Naive B cell (primary cell): ENCODE results near the gene CATSPER4. TPM values are rescaled to one million over a fixed set of nuclear protein-coding genes. Genes with fewer than 3 reads are reported as not detected.

Source experiments
- ATAC-seq, 2 donors: fragments of 150-1000 bp; cut with Tn5 transposase; 2 replicates each; pipeline ENCODE4 v1.10.0; 2021; ENCODE audit warnings: low read depth in 2 of 2, mild to moderate bottlenecking in 2 of 2, moderate library complexity in 2 of 2
- DNase-seq: peaks from one replicate; pipeline ENCODE4 v3.0.0; 2022
- H3K27ac Mint-ChIP-seq, 6 donors: one replicate each; pipeline ENCODE4 v1.8.0; 2020 to 2022; ENCODE audit warnings: mild to moderate bottlenecking in 6 of 6, mixed read lengths in 6 of 6, moderate library complexity in 5 of 6, inconsistent platforms in 2 of 6
- H3K27me3 Mint-ChIP-seq, 3 donors: one replicate each; pipeline ENCODE4 v1.8.0; 2021 to 2022; ENCODE audit warnings: mixed read lengths in 3 of 3, mild to moderate bottlenecking in 1 of 3
- H3K36me3 Mint-ChIP-seq, 2 donors: one replicate each; pipeline ENCODE4 v1.8.0; 2020 to 2022; ENCODE audit warnings: mixed read lengths in 2 of 2, inconsistent platforms in 1 of 2, mild to moderate bottlenecking in 1 of 2
- H3K4me1 Mint-ChIP-seq, 3 donors: one replicate each; pipeline ENCODE4 v1.8.0; 2020 to 2022; ENCODE audit warnings: mixed read lengths in 3 of 3, inconsistent platforms in 1 of 3, mild to moderate bottlenecking in 1 of 3, moderate library complexity in 1 of 3
- H3K4me3 Mint-ChIP-seq, 8 donors: one replicate each; pipeline ENCODE4 v1.8.0; 2020 to 2022; ENCODE audit warnings: mild to moderate bottlenecking in 8 of 8, mixed read lengths in 8 of 8, moderate library complexity in 8 of 8, inconsistent platforms in 2 of 8
- H3K9me3 Mint-ChIP-seq, 7 donors: one replicate each; pipeline ENCODE4 v1.8.0; 2020 to 2022; ENCODE audit warnings: mixed read lengths in 7 of 7, mild to moderate bottlenecking in 5 of 7, inconsistent platforms in 2 of 7, moderate library complexity in 1 of 7
- polyA plus RNA-seq, 6 donors: library from polyadenylated mRNA; unstranded; fragments of 300-500 nt; fragmentation: Illumina TruSeq; gene quantifications; one replicate each; pipeline ENCODE4 v1.2.3, GENCODE V29; 2021; ENCODE audit warnings: low read depth in 6 of 6

CATSPER4 gene
- polyA plus RNA-seq, 6 donors from 2014 or later: not detected

GRCh38 chr1:26159743-26160039, 30.7 kb upstream of the CATSPER4 start:
- Mint-ChIP-seq H3K27ac (no peak overlapping the region), H3K4me3 (no peak overlapping the region), H3K27me3 (peaks cover 26 to 83% (median 52%) of the 10 kb centered on the region in 3 donors), H3K36me3 (no peaks in the 10 kb centered on the region), H3K4me1 (peaks cover 12 to 16% (median 14%) of the 10 kb centered on the region in 3 donors), H3K9me3 (no peaks in the 10 kb centered on the region)
- ATAC-seq: no peak
- no peak for DNase-seq

DNA sequence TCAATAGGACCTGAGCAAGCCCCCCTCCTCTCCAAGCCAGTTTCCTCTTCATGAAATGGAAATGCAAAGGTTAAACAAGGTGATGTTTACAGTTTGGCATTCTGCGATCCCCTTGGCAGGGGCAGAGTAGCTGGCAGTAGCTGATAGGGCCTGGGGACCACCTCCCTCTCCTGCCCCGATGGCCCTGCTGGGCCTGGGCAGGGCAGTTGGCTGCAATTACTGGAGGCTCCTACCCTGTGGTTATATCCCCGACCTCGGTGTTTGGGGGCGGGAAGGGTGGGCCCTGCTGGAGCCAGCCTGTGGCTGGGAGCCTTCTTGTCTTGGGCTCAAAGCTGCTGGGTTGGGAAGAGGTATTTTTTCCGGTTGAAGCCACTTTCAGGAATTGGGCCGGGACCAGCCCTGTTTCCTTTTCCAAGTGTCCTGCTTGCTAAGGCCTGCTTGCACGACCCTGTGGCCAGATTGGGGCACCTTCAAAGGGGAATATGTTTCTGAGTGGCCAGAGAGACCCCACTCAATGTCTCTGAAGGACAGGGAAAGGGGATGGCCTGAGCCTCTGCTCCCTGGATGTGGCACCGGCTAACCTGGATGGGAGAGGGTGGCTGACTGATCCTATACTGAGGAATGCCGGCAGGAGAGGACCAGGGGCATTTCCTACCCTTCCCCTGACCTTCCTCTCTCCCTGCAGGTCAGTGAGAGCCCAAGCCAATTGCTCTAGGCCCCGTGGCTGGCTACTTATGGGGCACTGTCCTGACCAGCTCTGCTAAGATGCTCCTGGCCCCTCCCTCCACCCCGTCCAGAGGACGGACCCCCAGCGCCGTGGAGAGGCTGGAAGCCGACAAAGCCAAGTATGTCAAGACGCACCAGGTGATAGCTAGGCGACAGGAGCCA, 29.6 kb upstream of the CATSPER4 start:
- no peaks in the 10 kb centered on the region for H3K36me3 Mint-ChIP-seq
- DNase-seq (no peak), ATAC-seq (no peak)
- H3K4me1 Mint-ChIP-seq: peaks cover 10 to 19% (median 11%) of the 10 kb centered on the region in 3 donors
- H3K4me3 Mint-ChIP-seq: peak overlapping the region in 5 of 8 donors; percentile 42 to 63 (median 61)
- peaks cover 18 to 79% (median 41%) of the 10 kb centered on the region in 3 donors for H3K27me3 Mint-ChIP-seq
- H3K9me3 Mint-ChIP-seq: no peaks in the 10 kb centered on the region
- no peak overlapping the region for H3K27ac Mint-ChIP-seq

DNA sequence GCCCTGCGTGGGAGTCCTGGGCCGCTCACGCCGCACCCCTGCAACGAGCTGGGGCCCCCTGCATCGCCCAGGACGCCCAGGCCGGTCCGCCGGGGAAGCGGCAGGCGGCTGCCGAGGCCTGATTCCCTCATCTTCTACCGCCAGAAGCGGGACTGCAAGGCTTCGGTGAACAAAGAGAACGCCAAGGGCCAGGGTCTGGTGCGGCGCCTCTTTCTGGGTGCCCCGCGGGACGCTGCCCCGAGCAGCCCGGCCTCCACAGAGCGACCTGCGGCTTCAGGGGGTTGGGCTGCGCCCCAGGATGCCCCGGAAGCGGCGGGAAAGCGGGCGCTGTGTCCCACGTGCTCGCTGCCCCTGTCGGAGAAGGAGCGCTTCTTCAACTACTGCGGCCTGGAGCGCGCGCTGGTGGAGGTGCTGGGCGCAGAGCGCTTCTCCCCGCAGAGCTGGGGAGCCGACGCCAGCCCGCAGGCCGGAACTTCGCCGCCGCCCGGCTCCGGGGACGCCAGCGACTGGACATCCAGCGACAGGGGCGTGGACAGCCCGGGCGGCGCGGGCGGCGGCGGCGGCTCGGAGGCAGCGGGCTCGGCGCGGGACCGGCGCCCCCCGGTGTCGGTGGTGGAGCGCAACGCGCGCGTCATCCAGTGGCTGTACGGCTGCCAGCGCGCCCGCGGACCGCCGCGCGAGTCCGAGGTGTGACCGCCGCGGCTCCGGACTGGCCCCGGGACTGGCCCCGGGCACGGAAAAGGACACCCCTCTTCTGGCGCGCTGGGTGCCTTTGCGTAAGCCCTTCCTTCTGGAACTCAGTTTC, 28.8 kb upstream of the CATSPER4 start:
- peak; percentile 38 for DNase-seq
- H3K4me1 Mint-ChIP-seq: peaks cover 10 to 19% (median 11%) of the 10 kb centered on the region in 3 donors
- no peak overlapping the region for H3K27ac Mint-ChIP-seq
- H3K9me3 Mint-ChIP-seq: no peaks in the 10 kb centered on the region
- peak; percentile 56 to 63 for ATAC-seq
- peak overlapping the region in 6 of 8 donors; percentile 56 to 83 (median 71) for H3K4me3 Mint-ChIP-seq
- H3K27me3 Mint-ChIP-seq: peaks cover 18 to 74% (median 36%) of the 10 kb centered on the region in 3 donors
- H3K36me3 Mint-ChIP-seq: no peaks in the 10 kb centered on the region

DNA sequence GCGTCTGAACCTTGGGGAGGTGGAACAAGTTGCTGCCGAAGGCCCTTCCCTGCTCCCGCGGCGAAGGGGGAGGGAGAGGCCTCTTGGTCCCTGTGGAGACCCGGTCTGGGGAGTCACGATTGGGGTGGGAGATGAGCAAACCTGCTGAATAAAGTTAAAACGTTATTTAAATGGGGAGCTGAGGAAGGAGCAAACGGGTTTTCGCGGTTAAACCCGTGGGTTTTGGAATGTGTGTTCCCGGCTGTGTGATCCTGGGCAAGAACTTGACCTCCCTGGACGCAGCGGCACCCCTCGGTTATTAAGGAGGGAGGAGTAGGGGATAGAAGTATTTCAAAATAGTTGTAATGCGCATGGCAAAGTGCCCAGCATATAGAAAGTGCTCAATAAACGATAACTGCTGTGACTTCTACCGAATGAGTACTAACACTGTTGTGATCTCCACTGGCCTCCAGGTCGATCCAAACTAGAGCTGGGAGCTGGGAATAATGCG, 28.1 kb upstream of the CATSPER4 start:
- Mint-ChIP-seq H3K27ac (no peak overlapping the region), H3K4me3 (peak overlapping the region; percentile 33 to 83 (median 71)), H3K36me3 (no peaks in the 10 kb centered on the region), H3K27me3 (peaks cover 18 to 70% (median 36%) of the 10 kb centered on the region in 3 donors), H3K9me3 (no peaks in the 10 kb centered on the region), H3K4me1 (peaks cover 10 to 19% (median 11%) of the 10 kb centered on the region in 3 donors)
- DNase-seq (no peak), ATAC-seq (no peak)

DNA sequence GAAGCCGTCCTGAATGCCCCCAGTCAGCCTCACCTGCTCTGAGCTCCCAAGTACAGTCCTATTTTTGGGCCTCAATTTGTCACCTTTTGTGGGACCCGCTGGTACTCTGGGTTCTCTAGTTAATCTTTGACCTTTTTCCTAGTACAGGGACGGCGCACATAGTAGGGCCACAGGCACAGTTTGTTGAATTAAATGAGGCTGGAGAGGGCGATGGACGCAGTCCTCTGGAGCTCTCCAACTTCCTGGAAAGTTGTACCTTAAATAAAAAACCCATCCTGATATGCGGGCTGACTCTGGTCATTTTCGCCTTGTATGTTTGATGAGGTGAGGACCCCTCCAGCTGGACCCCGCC, 26.7 kb upstream of the CATSPER4 start:
- H3K36me3 Mint-ChIP-seq: no peaks in the 10 kb centered on the region
- peaks cover 10 to 56% (median 25%) of the 10 kb centered on the region in 3 donors for H3K27me3 Mint-ChIP-seq
- H3K27ac Mint-ChIP-seq: peak overlapping the region in 2 of 6 donors; percentile 57 to 59
- DNase-seq (no peak), ATAC-seq (no peak)
- peak overlapping the region in 6 of 8 donors; percentile 36 to 76 (median 43) for H3K4me3 Mint-ChIP-seq
- no peaks in the 10 kb centered on the region for H3K9me3 Mint-ChIP-seq
- peaks cover 10 to 19% (median 11%) of the 10 kb centered on the region in 3 donors for H3K4me1 Mint-ChIP-seq

- Mint-ChIP-seq H3K4me1 (peaks cover 11 to 19% (median 14%) of the 10 kb centered on the region in 3 donors), H3K9me3 (no peaks in the 10 kb centered on the region)
- ATAC-seq: peak; percentile 72 to 79
These were observed 26.2 kb upstream of the CATSPER4 start for GRCh38 chr1:26164036-26164860.

GRCh38 chr1:26164861-26165842, 25.2 kb upstream of the CATSPER4 start:
- no peaks in the 10 kb centered on the region for H3K36me3 Mint-ChIP-seq
- H3K4me1 Mint-ChIP-seq: peaks cover 12 to 22% (median 21%) of the 10 kb centered on the region in 3 donors
- H3K27me3 Mint-ChIP-seq: peaks cover 10 to 41% (median 14%) of the 10 kb centered on the region in 3 donors
- no peaks in the 10 kb centered on the region for H3K9me3 Mint-ChIP-seq
- no peak for ATAC-seq
- peak overlapping the region; percentile 27 to 87 (median 65) for H3K4me3 Mint-ChIP-seq
- H3K27ac Mint-ChIP-seq: peak overlapping the region in 3 of 6 donors; percentile 16 to 37 (median 24)
- DNase-seq: no peak

More at GRCh38 chr1:26164036-26164860, 26.2 kb upstream of the CATSPER4 start:
- DNase-seq: peak; percentile 58
- no peaks in the 10 kb centered on the region for H3K36me3 Mint-ChIP-seq
- peak overlapping the region; percentile 27 to 87 (median 66) for H3K4me3 Mint-ChIP-seq
- H3K27ac Mint-ChIP-seq: peak overlapping the region in 3 of 6 donors; percentile 16 to 59 (median 24)
- peaks cover 10 to 50% (median 23%) of the 10 kb centered on the region in 3 donors for H3K27me3 Mint-ChIP-seq

- no peak for ATAC-seq
- no peak for DNase-seq
- H3K9me3 Mint-ChIP-seq: no peaks in the 10 kb centered on the region
- no peaks in the 10 kb centered on the region for H3K36me3 Mint-ChIP-seq
- no peak overlapping the region for H3K4me3 Mint-ChIP-seq
- H3K27ac Mint-ChIP-seq: no peak overlapping the region
- H3K4me1 Mint-ChIP-seq: peaks cover 17 to 35% (median 28%) of the 10 kb centered on the region in 3 donors
- peaks cover 7 to 27% (median 10%) of the 10 kb centered on the region in 3 donors for H3K27me3 Mint-ChIP-seq
These were observed 23.6 kb upstream of the CATSPER4 start for GRCh38 chr1:26166719-26167281.

- Mint-ChIP-seq H3K27me3 (peaks cover 0 to 15% (median 3%) of the 10 kb centered on the region in 3 donors), H3K27ac (peak within 1 kb of the TSS; percentile 66 to 97 (median 96)), H3K36me3 (no peaks in the 10 kb centered on the region), H3K4me3 (peak within 1 kb of the TSS; percentile 89 to 95 (median 91)), H3K4me1 (peaks cover 12 to 29% (median 23%) of the 10 kb centered on the region in 3 donors), H3K9me3 (no peaks in the 10 kb centered on the region)
- no peak for DNase-seq
- ATAC-seq: no peak
These were observed 21.8 kb upstream of the CATSPER4 start, which contains the start of gene C1orf232 for GRCh38 chr1:26168410-26169197. TSS of gene C1orf232 (minus strand) at chr1:26168963. CDS start at chr1:26168499, 464 bp downstream.

- Mint-ChIP-seq H3K27me3 (peaks cover 0 to 11% (median 0%) of the 10 kb centered on the region in 3 donors), H3K4me1 (peaks cover 12 to 25% (median 19%) of the 10 kb centered on the region in 3 donors), H3K9me3 (no peaks in the 10 kb centered on the region), H3K4me3 (peak overlapping the region; percentile 79 to 95 (median 91)), H3K27ac (peak overlapping the region in 5 of 6 donors; percentile 26 to 95 (median 91)), H3K36me3 (no peaks in the 10 kb centered on the region)
- DNase-seq: no peak
- no peak for ATAC-seq
These were observed 21.2 kb upstream of the CATSPER4 start for GRCh38 chr1:26169198-26169554.
